Left kidney (tissue), 8 donors: ENCODE measurements around the gene C1orf167. TPM values are rescaled to one million over a fixed set of nuclear protein-coding genes. Genes with fewer than 3 reads are reported as not detected.
A peak's percentile ranks its signal among the peaks of the same experiment; 100 is the strongest.

ENCODE experiments used
- DNase-seq: peaks from one replicate; pipeline ENCODE4 v3.0.0-alpha.2; 2013
- long read RNA-seq, 8 donors: transcript quantifications; one replicate each; lab custom pipeline, GENCODE V29; 2026
- polyA plus RNA-seq: library from polyadenylated mRNA; unstranded; fragments of 120-200 nt; gene quantifications from one replicate; pipeline ENCODE4 v1.2.1, GENCODE V29; 2013; ENCODE audit not compliant: insufficient read length

The C1orf167 gene
- 0.42 TPM for polyA plus RNA-seq
- long read RNA-seq, donor 1, result 0 reads
- long read RNA-seq, donor 2, result 0 reads
- long read RNA-seq, donor 3, partial matches to known transcripts, result 15 of 15 reads
- long read RNA-seq, donor 3, other reads (novel, unspliced or antisense), result 0 of 15 reads
- long read RNA-seq, donor 4, result 0 reads
- long read RNA-seq, donor 5, result 0 reads
- long read RNA-seq, donor 6, partial matches to known transcripts, result 0 of 1 reads
- long read RNA-seq, donor 6, other reads (novel, unspliced or antisense), result 0 of 1 reads
- long read RNA-seq, donor 7, result 0 reads
- long read RNA-seq, donor 8, result 0 reads

- no peak for DNase-seq
Observed at GRCh38 chr1:11761988-11762406, at the start of gene C1orf167. Gene C1orf167, plus strand, starts transcription at chr1:11762193. Its CDS starts 2,208 bp downstream, at chr1:11764401.

GRCh38 chr1:11712285-11712684 lies 49.7 kb upstream of the C1orf167 start:
- no peak for DNase-seq

GRCh38 chr1:11713095-11713494 lies 48.9 kb upstream of the C1orf167 start:
- DNase-seq, result no peak

GRCh38 chr1:11714831-11715575 lies 47.0 kb upstream of the C1orf167 start:
- no peak for DNase-seq

- DNase-seq, result no peak
Observed at GRCh38 chr1:11719313-11720032, 42.5 kb upstream of the C1orf167 start.

- no peak for DNase-seq
Observed at GRCh38 chr1:11720033-11720376, 42.0 kb upstream of the C1orf167 start.

GRCh38 chr1:11720525-11720924 lies 41.5 kb upstream of the C1orf167 start:
- no peak for DNase-seq

GRCh38 chr1:11721311-11721710 lies 40.7 kb upstream of the C1orf167 start:
- DNase-seq, result no peak

- no peak for DNase-seq
Observed at GRCh38 chr1:11722538-11722937, 39.5 kb upstream of the C1orf167 start.

GRCh38 chr1:11725616-11726015 lies 36.4 kb upstream of the C1orf167 start:
- no peak for DNase-seq

- DNase-seq, result no peak
Observed at GRCh38 chr1:11727119-11727518, 34.9 kb upstream of the C1orf167 start.

GRCh38 chr1:11728126-11728806 lies 33.7 kb upstream of the C1orf167 start:
- no peak for DNase-seq

GRCh38 chr1:11729155-11729497 lies 32.9 kb upstream of the C1orf167 start:
- no peak for DNase-seq

GRCh38 chr1:11729498-11730428 lies 32.2 kb upstream of the C1orf167 start:
- DNase-seq, result no peak

- no peak for DNase-seq
Observed at GRCh38 chr1:11730429-11730891, 31.5 kb upstream of the C1orf167 start.

GRCh38 chr1:11731691-11732283 lies 30.2 kb upstream of the C1orf167 start:
- DNase-seq, result peak; percentile 74

GRCh38 chr1:11733306-11733705 lies 28.7 kb upstream of the C1orf167 start:
- DNase-seq, result no peak

GRCh38 chr1:11735531-11735853 lies 26.5 kb upstream of the C1orf167 start:
- DNase-seq, result no peak

- DNase-seq, result peak; percentile 92
Observed at GRCh38 chr1:11735854-11736745, 25.9 kb upstream of the C1orf167 start, which contains the start of gene AGTRAP. Gene AGTRAP, plus strand, starts transcription at chr1:11736136. Its CDS starts 73 bp downstream, at chr1:11736209.
